ENCODE results near the gene DENND1B. TPM values are rescaled to one million over a fixed set of nuclear protein-coding genes. Genes with fewer than 3 reads are reported as not detected.
"Not testable (repeated sequence)": the region's sequence is repeated elsewhere in the genome, so short reads cannot be mapped to it uniquely, and the experiment has no call there.

Gene DENND1B
- total RNA-seq, 4 donors from 2014 or later: 10.1 to 14.4 (median 12.6) TPM

GRCh38 chr1:197577580-197577979 lies 197.7 kb downstream of the DENND1B start:
- Histone ChIP-seq H3K36me3 (peaks cover 5% of the 10 kb centered on the region), H3K4me1 (no peaks in the 10 kb centered on the region)
- WGBS: 93% methylated on average over 2 of the region's 2 CpGs

GRCh38 chr1:197575531-197575930 lies 199.7 kb downstream of the DENND1B start:
- H3K4me1 ChIP-seq; H3K4me3 ChIP-seq; H3K27ac ChIP-seq; DNase-seq (ENCODE audit: low spot score in 2 of 2); H3K27me3 ChIP-seq; H3K9me3 ChIP-seq: not testable (repeated sequence)
- H3K36me3 ChIP-seq: peaks cover 11% of the 10 kb centered on the region
- WGBS: 93% methylated on average over 4 of the region's 4 CpGs

More at GRCh38 chr1:197577580-197577979, 197.7 kb downstream of the DENND1B start:
- Histone ChIP-seq H3K27ac (no peak overlapping the region), H3K27me3 (no peaks in the 10 kb centered on the region), H3K4me3 (no peak overlapping the region), H3K9me3 (no peaks in the 10 kb centered on the region)
- TF ChIP-seq EP300 (IDR thresholded peaks at IDR 0.05): no peak
- no peak for TF ChIP-seq POLR2AphosphoS5 (IDR thresholded peaks at IDR 0.05)
- no peak for TF ChIP-seq CTCF (IDR thresholded peaks at IDR 0.05)
- no peak for TF ChIP-seq POLR2A (IDR thresholded peaks at IDR 0.05)
- DNase-seq (ENCODE audit: low spot score in 2 of 2): no peak

GRCh38 chr1:197572169-197572568 lies 203.1 kb downstream of the DENND1B start:
- peaks cover 10% of the 10 kb centered on the region for H3K9me3 ChIP-seq
- no peak overlapping the region for H3K27ac ChIP-seq
- H3K4me3 ChIP-seq: no peak overlapping the region
- H3K27me3 ChIP-seq: no peaks in the 10 kb centered on the region
- DNase-seq (ENCODE audit: low spot score in 2 of 2): no peak
- TF ChIP-seq CTCF (IDR thresholded peaks at IDR 0.05) (no peak), POLR2AphosphoS5 (IDR thresholded peaks at IDR 0.05) (no peak), POLR2A (IDR thresholded peaks at IDR 0.05) (no peak), EP300 (IDR thresholded peaks at IDR 0.05) (no peak)
- no peaks in the 10 kb centered on the region for H3K4me1 ChIP-seq
- WGBS: 86% methylated on average over 6 of the region's 10 CpGs
- H3K36me3 ChIP-seq: peaks cover 8% of the 10 kb centered on the region

- no peak for DNase-seq (ENCODE audit: low spot score in 2 of 2)
- Histone ChIP-seq H3K4me1 (no peaks in the 10 kb centered on the region), H3K27ac (no peak overlapping the region), H3K4me3 (no peak overlapping the region), H3K27me3 (no peaks in the 10 kb centered on the region), H3K36me3 (peaks cover 5% of the 10 kb centered on the region), H3K9me3 (peaks cover 19% of the 10 kb centered on the region)
- TF ChIP-seq CTCF (IDR thresholded peaks at IDR 0.05): no peak
- no peak for TF ChIP-seq POLR2AphosphoS5 (IDR thresholded peaks at IDR 0.05)
- 94% methylated on average over 2 of the region's 2 CpGs for WGBS
Measured at GRCh38 chr1:197567442-197567841, 207.8 kb downstream of the DENND1B start.

GRCh38 chr1:197561041-197561440 lies 214.2 kb downstream of the DENND1B start:
- Histone ChIP-seq H3K27ac (no peak overlapping the region), H3K4me3 (no peak overlapping the region), H3K27me3 (no peaks in the 10 kb centered on the region), H3K4me1 (no peaks in the 10 kb centered on the region), H3K9me3 (no peaks in the 10 kb centered on the region), H3K36me3 (no peaks in the 10 kb centered on the region)
- no peak for DNase-seq (ENCODE audit: low spot score in 2 of 2)
- 96% methylated on average over 2 of the region's 2 CpGs for WGBS
- TF ChIP-seq POLR2A (IDR thresholded peaks at IDR 0.05): no peak

GRCh38 chr1:197559655-197560054 lies 215.6 kb downstream of the DENND1B start:
- no peaks in the 10 kb centered on the region for H3K27me3 ChIP-seq
- no peak for TF ChIP-seq EP300 (IDR thresholded peaks at IDR 0.05)
- no peak for TF ChIP-seq CTCF (IDR thresholded peaks at IDR 0.05)
- no peak for TF ChIP-seq POLR2AphosphoS5 (IDR thresholded peaks at IDR 0.05)
- TF ChIP-seq POLR2A (IDR thresholded peaks at IDR 0.05): no peak
- WGBS: 97% methylated on average over 1 of the region's 1 CpG
- H3K36me3 ChIP-seq: no peaks in the 10 kb centered on the region
- no peak for DNase-seq (ENCODE audit: low spot score in 2 of 2)
- H3K4me1 ChIP-seq: no peaks in the 10 kb centered on the region
- no peak overlapping the region for H3K4me3 ChIP-seq
- no peaks in the 10 kb centered on the region for H3K9me3 ChIP-seq
- H3K27ac ChIP-seq: no peak overlapping the region
